Daoy (cell line): Measurements from ENCODE around the gene ARID1B. TPM values are rescaled to one million over a fixed set of nuclear protein-coding genes. Genes with fewer than 3 reads are reported as not detected.

Experiments
- DNase-seq: peaks from one replicate; pipeline ENCODE4 v3.0.0-alpha.2; 2015; ENCODE audit warnings: low read depth
- total RNA-seq: library from RNA; depleted of rRNA; stranded (reverse); fragments of >200 nt; shearing (Covaris generic); gene quantifications from 2 replicates; pipeline ENCODE4 v1.2.3, GENCODE V29; 2014

ARID1B gene
- total RNA-seq, 1 experiment from 2014 or later, result 16.3 TPM

- DNase-seq, result no peak
Measured at GRCh38 chr6:156902782-156903181, 125.6 kb downstream of the ARID1B start.

GRCh38 chr6:156904176-156904967 is 127.2 kb downstream of the ARID1B start:
- DNase-seq, result no peak

GRCh38 chr6:156905801-156906200 is 128.6 kb downstream of the ARID1B start:
- no peak for DNase-seq

GRCh38 chr6:156906451-156906850 is 129.3 kb downstream of the ARID1B start:
- DNase-seq, result no peak

GRCh38 chr6:156909212-156910010 is 132.2 kb downstream of the ARID1B start:
- DNase-seq, result peak; percentile 32

- DNase-seq, result no peak
Measured at GRCh38 chr6:156910011-156910334, 132.8 kb downstream of the ARID1B start.

- no peak for DNase-seq
Measured at GRCh38 chr6:156910938-156911337, 133.8 kb downstream of the ARID1B start.

GRCh38 chr6:156911581-156911980 is 134.4 kb downstream of the ARID1B start:
- no peak for DNase-seq

- DNase-seq, result no peak
Measured at GRCh38 chr6:156912431-156912830, 135.3 kb downstream of the ARID1B start.

- DNase-seq, result no peak
Measured at GRCh38 chr6:156914181-156914580, 137.0 kb downstream of the ARID1B start.

GRCh38 chr6:156916130-156916801 is 139.1 kb downstream of the ARID1B start:
- DNase-seq, result no peak

GRCh38 chr6:156917213-156917612 is 140.0 kb downstream of the ARID1B start:
- DNase-seq, result no peak

- no peak for DNase-seq
Measured at GRCh38 chr6:156918647-156919046, 141.5 kb downstream of the ARID1B start.

GRCh38 chr6:156919370-156919769 is 142.2 kb downstream of the ARID1B start:
- no peak for DNase-seq

GRCh38 chr6:156919814-156920369 is 142.7 kb downstream of the ARID1B start:
- no peak for DNase-seq

- DNase-seq, result no peak
Measured at GRCh38 chr6:156924246-156924645, 147.1 kb downstream of the ARID1B start.

GRCh38 chr6:156925026-156925425 is 147.8 kb downstream of the ARID1B start:
- DNase-seq, result no peak

- DNase-seq, result no peak
Measured at GRCh38 chr6:156925718-156926607, 148.8 kb downstream of the ARID1B start.

- no peak for DNase-seq
Measured at GRCh38 chr6:156928126-156928525, 150.9 kb downstream of the ARID1B start.

- DNase-seq, result no peak
Measured at GRCh38 chr6:156928972-156929371, 151.8 kb downstream of the ARID1B start.

GRCh38 chr6:156931283-156931682 is 154.1 kb downstream of the ARID1B start:
- no peak for DNase-seq
